Endothelial cell of umbilical vein (primary cell): ENCODE data around the gene FAM3C. TPM values are rescaled to one million over a fixed set of nuclear protein-coding genes. Genes with fewer than 3 reads are reported as not detected.

Source experiments
- BruUV-seq: library from RNA; stranded (reverse); fragments of 400-500 nt; replicated peaks from 2 replicates; lab custom pipeline; 2021; lab: Mats Ljungman, UMichigan
- CTCF ChIA-PET: fragments of 300-600, 350-600 bp; sonication (Branson Sonifier 250); formaldehyde crosslinking; loops from one replicate; lab custom pipeline; 2021; ENCODE audit warnings: antibody characterized with exemption, inconsistent platforms; lab: Charles Lee
- POLR2A ChIA-PET: fragments of 300-600, 350-600 bp; sonication (Branson Sonifier 250); formaldehyde crosslinking; loops from one replicate; lab custom pipeline; 2021; ENCODE audit warnings: antibody characterized with exemption, inconsistent platforms; lab: Charles Lee
- DNase-seq: peaks from one replicate; pipeline ENCODE4 v3.0.0-alpha.2; 2011; ENCODE audit warnings: low read depth, low spot score
- FAIRE-seq: peaks from 2 replicates; lab custom pipeline; 2011; peaks lifted over from hg19 to GRCh38; lab: Jason Lieb, UNC
- H2AFZ ChIP-seq: 2 replicates; pipeline ENCODE4 v1.6.0; 2012; ENCODE audit warnings: low read depth, low read length, control low read depth, inconsistent platforms
- H3K27ac ChIP-seq: 2 replicates; pipeline ENCODE4 v1.5.1; 2011; ENCODE audit warnings: low read depth, mild to moderate bottlenecking, control low read depth, low read length, moderate library complexity; ENCODE audit not compliant: insufficient read depth
- H3K27me3 ChIP-seq, 2 experiments: 2 replicates each; pipeline versions ENCODE4 v1.6.0 to v1.6.1; 2011; ENCODE audit warnings: low read length in 2 of 2, mixed read lengths in 1 of 2; ENCODE audit not compliant: control insufficient read depth in 2 of 2, insufficient read depth in 2 of 2
- H3K36me3 ChIP-seq, 2 experiments: 2 replicates in 1 of 2; 3 replicates in 1 of 2; pipeline ENCODE4 v1.5.1; 2011; ENCODE audit warnings: low read length in 2 of 2, mild to moderate bottlenecking in 1 of 2, moderate library complexity in 1 of 2; ENCODE audit not compliant: control insufficient read depth in 2 of 2, insufficient read depth in 2 of 2; ENCODE audit errors: extremely low read depth in 1 of 2
- H3K4me1 ChIP-seq: 3 replicates; pipeline ENCODE4 v1.5.1; 2011; ENCODE audit warnings: mild to moderate bottlenecking, low read length; ENCODE audit not compliant: control insufficient read depth, insufficient read depth; ENCODE audit errors: extremely low read depth
- H3K4me2 ChIP-seq: 2 replicates; pipeline ENCODE4 v1.6.1; 2011; ENCODE audit warnings: low read length, control low read depth, mixed read lengths; ENCODE audit not compliant: insufficient read depth
- H3K4me3 ChIP-seq, 3 experiments: fragments of 200-600 bp in 1 of 3; sonication (generic), shearing (Covaris generic) in 1 of 3; replicated peaks in 1 of 3; 2 replicates each; pipeline ENCODE4 v1.5.1; 2011 to 2016; ENCODE audit warnings: control low read depth in 3 of 3, low read length in 3 of 3, mild to moderate bottlenecking in 2 of 3, inconsistent platforms in 1 of 3, low read depth in 1 of 3, moderate library complexity in 1 of 3; ENCODE audit not compliant: insufficient read depth in 1 of 3
- H3K79me2 ChIP-seq: 2 replicates; pipeline ENCODE4 v1.6.0; 2012; ENCODE audit warnings: low read length, inconsistent platforms; ENCODE audit not compliant: control insufficient read depth, insufficient read depth
- H3K9ac ChIP-seq: replicated peaks from 2 replicates; pipeline ENCODE3; 2011; ENCODE audit warnings: low read length, control low read depth; ENCODE audit not compliant: insufficient read depth; ENCODE audit errors: extremely low read depth
- H3K9me1 ChIP-seq: replicated peaks from 3 replicates; pipeline ENCODE4 v1.6.0; 2011; ENCODE audit warnings: mild to moderate bottlenecking, low read length; ENCODE audit not compliant: control insufficient read depth, insufficient read depth; ENCODE audit errors: extremely low read depth
- H3K9me3 ChIP-seq: replicated peaks from 2 replicates; pipeline ENCODE4 v1.5.1; 2012; ENCODE audit warnings: low read length, inconsistent platforms; ENCODE audit not compliant: control insufficient read depth, insufficient read depth
- H4K20me1 ChIP-seq: replicated peaks from 2 replicates; pipeline ENCODE3; 2011; ENCODE audit warnings: mild to moderate bottlenecking, low read length; ENCODE audit not compliant: control insufficient read depth, insufficient read depth; ENCODE audit errors: extremely low read depth
- CTCF ChIP-seq, 2 donors: IDR thresholded peaks; 1 replicate in 1 of 2; 2 replicates in 1 of 2; pipeline ENCODE4 v1.5.1; 2011; ENCODE audit warnings: low read length in 2 of 2, mild to moderate bottlenecking in 2 of 2, moderate library complexity in 2 of 2, control low read depth in 1 of 2, inconsistent platforms in 1 of 2, low read depth in 1 of 2; ENCODE audit not compliant: insufficient read depth in 1 of 2; ENCODE audit errors: extremely low read depth in 1 of 2
- EZH2 ChIP-seq: IDR thresholded peaks from 2 replicates; pipeline ENCODE4 v1.6.1; 2012; ENCODE audit warnings: borderline replicate concordance, low read depth, mild to moderate bottlenecking, moderate library complexity, low read length, inconsistent platforms; ENCODE audit not compliant: severe bottlenecking
- FOS ChIP-seq: IDR thresholded peaks from 2 replicates; pipeline ENCODE4 v1.6.1; 2011; ENCODE audit warnings: mild to moderate bottlenecking, low read length, moderate library complexity, borderline replicate concordance; ENCODE audit not compliant: insufficient read depth
- GATA2 ChIP-seq: IDR thresholded peaks from 2 replicates; pipeline ENCODE4 v1.7.0; 2011; ENCODE audit warnings: low read depth, mild to moderate bottlenecking, moderate library complexity, mixed read lengths, low read length; ENCODE audit not compliant: insufficient read length, insufficient read depth
- JUN ChIP-seq: IDR thresholded peaks from 2 replicates; pipeline ENCODE4 v1.6.1; 2011; ENCODE audit warnings: borderline replicate concordance, low read depth; ENCODE audit not compliant: insufficient read length, insufficient read depth
- MAX ChIP-seq: IDR thresholded peaks from 2 replicates; pipeline ENCODE4 v1.6.1; 2011; ENCODE audit not compliant: insufficient read depth, insufficient read length
- MYC ChIP-seq: IDR thresholded peaks from one replicate; pipeline ENCODE4 v1.6.1; 2011; ENCODE audit warnings: mild to moderate bottlenecking, low read depth, low read length
- POLR2A ChIP-seq: IDR thresholded peaks from 2 replicates; pipeline ENCODE4 v1.6.1; 2012; ENCODE audit warnings: low read depth, mild to moderate bottlenecking, control low read depth, low read length
- POLR2AphosphoS5 ChIP-seq: IDR thresholded peaks from 2 replicates; pipeline ENCODE4 v1.6.1; 2012; ENCODE audit warnings: low read depth, mild to moderate bottlenecking, control low read depth, low read length, moderate library complexity; ENCODE audit not compliant: insufficient read depth
- dilution Hi-C: fragments of 300-500 bp; cut with MboI; formaldehyde crosslinking; loops from one replicate; pipeline ENCODE4 v1.15.0; 2019; ENCODE audit warnings: low sequenced_read_pairs; ENCODE audit not compliant: extremely low pct_ligation_motif_present
- intact Hi-C: fragments of 100-400 bp; cut with micrococcal nuclease; formaldehyde crosslinking; loops from one replicate; pipeline ENCODE4 v1.10.0; 2022
- polyA plus RNA-seq, 4 experiments: library from polyadenylated mRNA; depleted of rRNA in 3 of 4; stranded (reverse) in 3 of 4; unstranded in 1 of 4; fragments of >200 nt; gene quantifications; 2 replicates each; pipeline versions ENCODE4 v1.2.1 to v1.2.3, GENCODE V29; 2011 to 2012; ENCODE audit warnings: missing spikeins in 1 of 4
- total RNA-seq: library from RNA; stranded (reverse); gene quantifications from 2 replicates; pipeline ENCODE4 v1.2.3, GENCODE V29; 2021

FAM3C gene
- total and polyA plus RNA-seq, 2 donors (not counting 3 experiments of a cell fraction or from before 2014, with no cell fraction given), result 20.2 to 50.0 TPM

- H4K20me1 ChIP-seq, result no peaks in the 10 kb centered on the region
- no TSS peak for BruUV-seq
- no peaks in the 10 kb centered on the region for H3K79me2 ChIP-seq
- dilution Hi-C loops, result no loop called here
- CTCF ChIA-PET, result no interaction called here
- H3K9ac ChIP-seq, result no peak overlapping the region
- DNase-seq (no peak), FAIRE-seq (no peak)
- no peaks in the 10 kb centered on the region for H3K9me1 ChIP-seq
- H3K4me1 ChIP-seq, result no peaks in the 10 kb centered on the region
- no peaks in the 10 kb centered on the region for H3K27me3 ChIP-seq
- H3K36me3 ChIP-seq, result no peaks in the 10 kb centered on the region
- POLR2A ChIA-PET, result no interaction called here
- no peak for TF ChIP-seq FOS
- no peak for TF ChIP-seq GATA2
- no peak for TF ChIP-seq POLR2AphosphoS5
- no peak for TF ChIP-seq CTCF (IDR thresholded peaks at IDR 0.05; ENCODE audit: extremely low read depth in 1 of 2, insufficient read depth in 1 of 2, low read depth in 1 of 2, low read length in 2 of 2)
- TF ChIP-seq EZH2, result no peak
- TF ChIP-seq JUN, result no peak
- no peak for TF ChIP-seq MYC
- TF ChIP-seq POLR2A, result no peak
- no peak for TF ChIP-seq MAX
- no peaks in the 10 kb centered on the region for H3K9me3 ChIP-seq
- H3K27ac ChIP-seq, result no peak overlapping the region
- no peak overlapping the region for H3K4me2 ChIP-seq
- H3K4me3 ChIP-seq, result no peak overlapping the region
- intact Hi-C loops, result no loop called here
- H2AFZ ChIP-seq, result no peak overlapping the region
These were observed 33.7 kb upstream of the FAM3C start for GRCh38 chr7:121429798-121430197.
